ENCODE results near the gene HOXB9.

HOXB9 gene

DNA sequence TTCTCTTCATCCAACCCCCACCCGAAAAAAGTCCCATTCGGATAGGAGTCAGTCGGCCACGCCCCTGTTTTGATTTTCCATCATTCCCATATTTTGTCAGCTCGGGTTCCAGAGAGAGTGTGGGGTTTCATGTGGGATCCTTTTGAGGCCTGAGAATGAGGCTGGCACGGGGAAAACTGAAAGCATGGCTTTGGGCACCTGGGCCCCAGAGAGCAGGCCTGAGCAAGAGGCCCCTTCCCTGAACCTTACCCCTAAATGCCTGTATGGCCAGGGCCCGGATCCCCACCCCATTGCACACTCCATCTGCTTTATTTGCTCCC lies 43.4 kb downstream of the HOXB9 start:
- DNase-seq, result no peak

DNA sequence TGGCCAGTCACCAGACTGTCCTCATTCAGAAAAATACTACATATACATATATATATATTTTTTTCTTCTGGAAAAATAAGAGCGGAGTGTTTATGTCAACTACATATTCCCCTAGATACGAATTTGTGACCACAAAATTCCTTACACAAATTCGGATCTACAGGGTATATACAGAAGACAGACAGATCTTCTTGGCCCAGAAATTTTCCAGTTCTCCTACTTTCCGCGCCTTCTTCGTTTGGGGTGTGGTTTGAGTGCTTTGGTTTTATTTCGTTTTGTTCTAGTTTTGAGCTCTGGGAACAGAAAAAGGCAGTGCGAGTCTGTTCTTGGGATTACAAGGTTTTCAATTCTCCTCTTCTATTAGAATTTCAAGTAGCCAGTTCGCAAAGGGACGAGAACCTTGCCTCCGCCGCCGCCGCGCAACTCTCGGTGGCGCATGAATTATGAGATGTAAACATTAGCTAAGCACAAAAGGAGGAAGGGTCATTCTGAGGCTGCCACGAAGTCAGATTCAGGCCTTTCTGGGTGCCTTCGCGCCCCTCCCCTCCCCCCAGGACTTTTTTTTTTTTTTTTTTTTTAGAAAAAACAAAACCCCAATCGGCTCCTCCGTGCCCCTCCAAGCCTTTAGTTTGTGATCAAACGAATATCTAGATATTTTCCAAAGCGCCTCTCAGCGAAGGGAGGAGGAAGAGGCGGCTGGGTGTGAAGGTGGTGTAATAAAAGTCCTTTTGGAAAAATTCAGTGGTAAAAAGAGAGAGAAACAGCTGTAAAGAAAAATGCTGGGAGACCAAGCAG lies 46.2 kb downstream of the HOXB9 start:
- peak; percentile 45 for DNase-seq

DNA sequence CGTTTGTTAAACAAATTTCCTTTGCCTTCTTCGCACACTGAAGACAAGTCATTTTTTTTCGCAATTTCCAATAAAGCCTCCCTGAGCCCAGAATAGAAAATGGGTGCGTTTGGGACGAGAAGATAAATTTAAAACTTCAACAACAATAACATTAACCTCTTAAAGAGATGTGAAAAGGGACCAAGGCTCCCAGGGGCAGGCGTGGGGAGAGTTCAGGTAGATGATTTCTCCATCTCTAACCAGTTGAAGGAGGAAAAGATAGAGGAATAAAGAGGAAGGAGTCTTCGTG lies 46.7 kb downstream of the HOXB9 start:
- no peak for DNase-seq

DNA sequence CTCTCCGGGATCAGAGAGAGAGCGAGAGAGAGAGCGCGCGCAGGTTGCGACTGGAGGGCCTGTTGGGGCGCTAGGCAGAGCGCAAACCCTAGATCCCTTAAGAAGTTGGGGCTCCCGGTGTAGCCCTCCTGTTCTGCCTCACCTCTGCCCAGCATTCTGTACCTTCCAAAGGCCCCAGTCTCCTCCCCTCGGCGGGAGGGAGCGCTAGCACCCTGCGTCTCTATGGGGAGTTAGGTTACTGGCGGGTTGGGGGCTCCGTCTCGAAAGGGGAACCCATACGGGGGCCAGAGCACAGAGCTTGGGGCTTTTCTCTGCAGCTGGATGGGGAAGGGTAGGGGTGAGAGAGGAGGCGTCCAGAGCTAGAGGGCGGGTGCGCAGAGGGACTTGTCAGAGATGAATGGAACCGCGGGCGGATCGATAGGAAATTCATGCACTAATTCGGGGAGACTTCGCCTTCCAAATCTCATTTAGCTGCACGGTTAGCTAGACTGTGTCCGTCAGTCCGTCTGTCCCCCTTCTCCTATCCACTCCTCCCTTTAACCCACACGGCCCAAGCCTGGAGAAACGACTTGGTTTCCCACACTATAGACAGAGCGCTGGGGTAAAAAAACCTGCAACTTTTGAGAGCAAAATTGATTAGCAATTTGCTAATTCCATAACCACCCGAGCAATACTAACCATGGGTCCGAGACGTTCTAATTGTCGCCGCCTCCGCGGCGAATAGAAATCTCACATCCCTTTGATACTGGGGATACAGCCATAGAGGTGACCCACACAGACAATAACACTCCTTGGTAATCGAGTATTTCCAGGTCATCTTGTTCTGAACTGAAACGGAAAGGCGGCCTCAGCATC lies 47.3 kb downstream of the HOXB9 start:
- no peak for DNase-seq

DNA sequence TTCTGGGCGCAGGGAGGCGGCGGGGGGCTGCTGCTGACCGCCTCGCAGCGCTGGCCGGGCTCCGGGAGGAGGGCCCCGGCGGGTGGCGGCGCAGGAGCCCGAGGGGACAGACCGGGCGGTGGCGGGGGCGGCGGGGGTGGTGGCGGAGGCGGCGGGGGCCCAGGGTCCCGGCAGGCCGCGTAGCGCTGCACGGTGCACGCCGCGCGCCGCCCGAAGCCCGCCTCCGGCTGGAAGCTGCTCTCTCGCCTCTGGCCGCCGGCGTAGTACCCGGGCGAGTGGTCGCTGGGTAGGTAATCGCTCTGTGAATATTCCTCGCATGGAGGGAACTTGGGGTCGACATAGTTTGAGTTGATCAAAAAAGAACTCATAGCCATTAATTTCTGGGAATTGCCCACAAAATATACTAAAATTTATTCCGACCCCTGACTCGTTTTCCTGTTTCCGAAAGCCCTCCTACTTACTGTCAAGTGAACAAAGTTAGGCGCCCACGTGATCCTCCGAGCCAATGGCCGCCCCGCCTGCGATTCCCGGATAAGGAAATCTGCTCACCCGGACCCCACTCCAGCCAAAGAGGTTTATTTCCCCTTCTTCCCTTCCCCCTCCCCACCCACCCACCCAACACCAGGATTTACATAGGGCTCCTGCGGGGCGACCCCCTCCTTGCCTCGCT lies 48.1 kb downstream of the HOXB9 start, which contains the start of gene HOXB4:
TSS of gene HOXB4 (minus strand) at position 405 of the 670 bp plus-strand sequence. CDS start at position 374, 31 bp downstream.
- DNase-seq, result no peak

DNA sequence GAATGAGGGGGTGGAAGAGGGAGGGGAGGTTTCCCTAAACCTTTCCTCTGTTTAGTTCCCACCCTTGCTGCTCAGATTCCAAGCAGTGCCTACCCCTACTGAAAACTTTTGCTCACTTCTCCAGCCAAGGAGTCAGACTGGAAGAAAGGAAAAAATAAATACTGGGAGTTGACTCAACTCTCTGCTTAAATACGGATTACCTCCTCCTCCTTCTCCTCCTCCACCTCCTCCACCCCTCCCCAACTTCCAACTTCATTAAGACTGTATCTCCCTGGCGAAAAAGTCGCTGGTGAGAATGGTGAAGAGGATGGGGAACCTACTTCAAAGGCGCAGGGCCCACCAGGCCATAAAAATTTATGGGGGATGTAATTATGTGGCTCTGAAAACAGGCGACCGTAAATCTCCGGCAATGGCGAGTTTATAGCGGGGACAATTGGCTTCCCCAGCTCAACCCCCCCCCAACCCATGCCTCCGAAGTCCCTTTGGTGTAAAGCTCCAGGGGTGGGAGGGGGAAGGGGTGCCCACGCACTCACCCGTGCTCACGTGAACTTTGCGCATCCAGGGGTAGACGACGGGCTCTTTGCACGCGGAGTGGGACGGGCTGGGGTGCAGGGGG lies 48.7 kb downstream of the HOXB9 start:
- DNase-seq, result no peak

DNA sequence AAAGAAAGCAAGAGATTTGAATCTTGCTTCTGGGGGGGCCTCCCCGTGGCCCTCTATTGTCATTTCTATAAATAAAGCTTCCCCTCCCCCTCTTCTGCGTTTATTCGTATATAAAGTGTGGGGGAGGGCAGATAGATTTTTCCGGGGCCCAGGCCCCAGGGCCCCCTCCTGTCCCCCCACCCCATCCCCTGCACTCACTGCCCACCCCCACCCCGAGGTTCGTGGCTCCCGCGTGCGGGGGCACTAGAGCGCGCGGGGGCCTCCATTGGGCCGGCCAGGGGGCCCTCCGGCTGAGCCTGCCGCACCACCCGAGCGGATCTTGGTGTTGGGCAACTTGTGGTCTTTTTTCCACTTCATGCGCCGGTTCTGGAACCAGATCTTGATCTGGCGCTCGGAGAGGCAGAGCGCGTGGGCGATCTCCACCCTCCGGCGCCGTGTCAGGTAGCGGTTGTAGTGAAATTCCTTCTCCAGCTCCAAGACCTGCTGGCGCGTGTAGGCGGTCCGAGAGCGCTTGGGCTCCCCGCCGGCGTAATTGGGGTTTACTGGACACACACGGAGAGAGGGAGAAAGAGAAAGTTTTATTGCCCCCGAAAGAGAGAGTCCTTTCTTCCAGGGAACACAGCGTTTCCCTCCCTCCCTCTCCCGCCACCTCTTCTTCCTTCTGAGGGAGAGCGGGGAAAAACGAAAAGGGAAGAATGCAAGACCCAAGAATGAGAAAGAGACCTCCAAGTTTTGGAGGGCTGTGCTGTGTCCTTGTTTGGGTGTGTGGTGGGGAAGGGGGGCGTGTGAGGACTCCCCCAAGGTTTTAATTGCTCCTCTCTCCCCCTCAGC lies 49.5 kb downstream of the HOXB9 start:
- DNase-seq, result no peak

DNA sequence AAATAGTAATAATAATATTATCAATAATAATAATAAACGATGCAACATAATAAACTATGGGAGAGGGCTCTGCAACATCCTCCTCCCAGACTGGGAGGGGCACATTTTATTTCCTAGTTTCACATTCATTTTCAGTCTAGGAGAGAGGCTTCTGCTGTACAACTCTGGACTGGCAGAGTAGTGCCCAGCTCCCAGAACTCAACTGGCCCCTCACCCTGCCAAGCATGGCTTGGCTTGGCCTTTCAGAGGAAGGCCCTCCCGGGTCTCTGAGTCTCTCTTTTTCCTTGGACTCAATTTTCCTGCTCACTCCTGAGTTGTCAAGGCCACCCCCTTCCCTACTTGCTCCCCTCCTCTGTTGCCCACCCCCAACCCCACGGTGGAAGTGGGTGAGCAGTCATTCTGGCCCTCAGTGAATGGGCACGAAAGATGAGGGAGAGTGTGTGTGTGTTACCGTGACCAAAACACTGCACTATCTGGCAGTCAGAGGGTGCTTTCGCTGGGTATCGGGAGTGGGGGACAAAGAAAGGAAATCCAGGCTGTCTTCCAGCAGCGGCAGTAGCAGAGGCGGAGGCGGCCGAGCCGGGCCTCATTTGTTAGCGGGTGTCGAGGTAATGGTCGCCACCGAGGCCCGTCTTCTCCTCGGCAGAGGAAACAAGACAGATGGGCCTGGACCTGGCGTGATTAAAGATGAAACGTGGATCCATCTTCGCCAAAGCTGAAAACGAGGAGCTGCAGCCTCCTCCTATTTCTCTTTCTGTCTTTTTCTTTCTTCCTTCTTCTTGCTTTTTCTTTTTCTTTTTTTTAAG lies 50.3 kb downstream of the HOXB9 start:
- no peak for DNase-seq

DNA sequence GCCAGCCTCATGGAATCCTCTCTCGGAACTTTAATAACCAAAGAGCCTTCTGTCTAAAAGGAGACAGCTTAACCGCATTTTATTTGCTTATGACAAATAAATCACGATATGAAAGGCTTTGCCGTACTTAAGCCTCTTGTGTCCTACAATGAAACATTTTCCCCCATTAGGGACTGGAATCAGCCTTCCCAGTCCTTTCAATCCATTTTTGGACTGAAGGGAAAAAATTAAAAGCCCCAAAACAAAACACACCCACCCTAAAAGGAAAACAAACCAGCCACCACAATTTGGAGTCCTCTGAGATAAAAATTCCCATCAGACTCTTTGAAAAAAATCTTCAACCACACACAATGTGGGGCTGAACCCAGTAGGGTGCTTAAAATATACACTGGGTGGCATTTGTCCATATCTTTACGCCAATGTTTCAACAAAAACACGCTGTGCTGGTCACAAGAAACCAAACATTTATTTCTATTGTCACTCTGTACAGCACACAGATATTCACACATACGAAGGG lies 51.0 kb downstream of the HOXB9 start:
- DNase-seq, result no peak

DNA sequence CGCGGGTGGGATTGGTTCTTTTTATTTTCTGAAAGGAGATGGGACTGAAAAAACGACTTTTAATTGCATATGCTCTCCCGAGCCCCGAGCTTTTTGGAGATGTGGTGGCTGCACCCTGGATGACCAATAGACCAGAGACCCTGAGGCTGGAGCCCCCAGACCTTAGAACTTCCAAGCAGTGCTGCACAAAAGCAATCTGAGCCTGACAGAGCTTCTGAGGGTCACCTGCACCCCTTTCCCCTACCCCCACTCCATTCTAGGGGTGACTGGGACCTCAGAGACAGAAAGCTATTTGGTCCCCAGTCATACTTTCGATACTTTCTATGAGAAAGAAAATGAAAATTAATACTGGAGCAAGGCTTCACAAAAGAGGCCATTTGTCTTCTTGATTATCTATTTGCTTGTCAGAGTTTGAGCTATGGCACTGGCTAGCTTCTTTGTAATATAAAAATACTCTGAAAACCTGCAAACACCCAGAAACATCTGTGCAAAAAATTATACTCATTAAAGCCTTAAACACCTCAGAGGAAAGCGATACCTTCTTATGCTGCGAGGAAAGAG lies 51.6 kb downstream of the HOXB9 start:
- DNase-seq, result no peak

DNA sequence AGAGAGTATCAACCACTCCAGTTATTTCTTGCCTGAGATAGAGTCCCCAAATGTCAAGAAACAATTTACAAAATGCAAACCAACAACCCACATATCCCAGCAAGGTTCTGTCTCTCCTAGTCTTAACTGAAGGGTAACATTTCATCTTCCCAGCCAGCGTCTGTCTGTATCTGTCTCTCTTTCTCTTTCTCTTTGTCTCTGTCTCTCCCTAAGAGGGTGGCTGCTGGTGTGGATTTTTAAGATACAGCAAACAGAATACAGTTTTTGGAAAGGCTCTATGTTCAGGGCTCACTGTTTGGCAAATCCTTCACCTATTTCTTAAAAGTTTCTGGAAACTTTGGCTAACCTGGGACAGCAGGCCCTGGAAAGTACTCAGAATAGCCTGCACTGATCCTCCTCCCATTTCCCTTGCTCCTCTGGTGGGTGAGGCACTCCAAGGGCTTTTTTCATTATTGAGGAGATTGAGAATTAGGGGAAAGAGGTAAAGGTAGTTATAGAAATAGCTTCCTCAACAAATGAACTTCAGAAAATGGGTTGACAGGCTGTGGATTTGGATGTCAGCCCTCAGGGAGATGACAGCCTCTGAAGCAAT lies 54.2 kb downstream of the HOXB9 start:
- no peak for DNase-seq
